ENCODE measurements around the gene WASF2. TPM values are rescaled to one million over a fixed set of nuclear protein-coding genes. Genes with fewer than 3 reads are reported as not detected.

Gene WASF2
- total RNA-seq, 3 donors from 2014 or later = 41.6 to 93.5 (median 43.2) TPM

DNA sequence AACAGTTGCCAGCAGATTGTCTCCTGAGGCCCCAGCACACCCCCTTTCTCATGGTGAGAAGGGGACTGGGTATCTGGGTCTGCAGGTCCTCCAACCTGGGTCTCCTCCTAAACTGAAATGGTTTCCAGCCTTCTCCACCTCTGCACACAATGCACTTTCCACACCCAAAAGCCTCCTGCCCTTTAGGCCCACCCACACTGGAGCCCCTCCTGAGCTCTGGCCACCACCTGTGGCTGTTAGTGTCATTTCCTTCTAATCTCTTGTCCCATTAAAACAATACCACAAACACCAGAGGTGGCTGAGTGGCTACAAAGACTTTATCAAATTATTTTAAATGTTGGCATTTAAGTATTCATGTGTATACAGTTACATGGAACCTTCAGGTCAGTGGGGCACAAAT lies 86.0 kb downstream of the WASF2 start:
- intact Hi-C loops (cut with DNase I; ENCODE audit: low total_unique reads) = no loop called here
- no peaks in the 10 kb centered on the region for H3K9me3 ChIP-seq
- peaks cover 12 to 58% of the 10 kb centered on the region in 2 donors for H3K4me1 ChIP-seq
- H3K36me3 ChIP-seq = no peaks in the 10 kb centered on the region
- peak overlapping the region in 1 of 3 donors; percentile 27 for H3K4me3 ChIP-seq
- no peak for DNase-seq (ENCODE audit: low spot score in 2 of 2)
- no peak for TF ChIP-seq POLR2AphosphoS5 (IDR thresholded peaks at IDR 0.05)
- TF ChIP-seq POLR2A (IDR thresholded peaks at IDR 0.05) = no peak
- TF ChIP-seq, protein P1, sequence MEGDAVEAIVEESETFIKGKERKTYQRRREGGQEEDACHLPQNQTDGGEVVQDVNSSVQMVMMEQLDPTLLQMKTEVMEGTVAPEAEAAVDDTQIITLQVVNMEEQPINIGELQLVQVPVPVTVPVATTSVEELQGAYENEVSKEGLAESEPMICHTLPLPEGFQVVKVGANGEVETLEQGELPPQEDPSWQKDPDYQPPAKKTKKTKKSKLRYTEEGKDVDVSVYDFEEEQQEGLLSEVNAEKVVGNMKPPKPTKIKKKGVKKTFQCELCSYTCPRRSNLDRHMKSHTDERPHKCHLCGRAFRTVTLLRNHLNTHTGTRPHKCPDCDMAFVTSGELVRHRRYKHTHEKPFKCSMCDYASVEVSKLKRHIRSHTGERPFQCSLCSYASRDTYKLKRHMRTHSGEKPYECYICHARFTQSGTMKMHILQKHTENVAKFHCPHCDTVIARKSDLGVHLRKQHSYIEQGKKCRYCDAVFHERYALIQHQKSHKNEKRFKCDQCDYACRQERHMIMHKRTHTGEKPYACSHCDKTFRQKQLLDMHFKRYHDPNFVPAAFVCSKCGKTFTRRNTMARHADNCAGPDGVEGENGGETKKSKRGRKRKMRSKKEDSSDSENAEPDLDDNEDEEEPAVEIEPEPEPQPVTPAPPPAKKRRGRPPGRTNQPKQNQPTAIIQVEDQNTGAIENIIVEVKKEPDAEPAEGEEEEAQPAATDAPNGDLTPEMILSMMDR (IDR thresholded peaks at IDR 0.05) = no peak
- peak overlapping the region; percentile 91 to 93 for H3K27ac ChIP-seq
- no peaks in the 10 kb centered on the region for H3K27me3 ChIP-seq

- Histone ChIP-seq H3K4me3 (peak overlapping the region in 1 of 3 donors; percentile 27), H3K27ac (peak overlapping the region; percentile 91 to 93), H3K4me1 (peaks cover 12 to 58% of the 10 kb centered on the region in 2 donors), H3K36me3 (no peaks in the 10 kb centered on the region), H3K9me3 (no peaks in the 10 kb centered on the region), H3K27me3 (no peaks in the 10 kb centered on the region)
- no peak for DNase-seq (ENCODE audit: low spot score in 2 of 2)
- TF ChIP-seq POLR2A (IDR thresholded peaks at IDR 0.05) = no peak
- peak in 2 of 3 donors; percentile 12 to 20 for TF ChIP-seq POLR2AphosphoS5 (IDR thresholded peaks at IDR 0.05)
- TF ChIP-seq, protein P1 (IDR thresholded peaks at IDR 0.05) = peak in 1 of 3 donors; percentile 13
- intact Hi-C loops (cut with DNase I; ENCODE audit: low total_unique reads) = no loop called here
Observed at GRCh38 chr1:27403065-27403726, 86.8 kb downstream of the WASF2 start.

GRCh38 chr1:27402349-27402754 lies 87.6 kb downstream of the WASF2 start:
- H3K4me3 ChIP-seq = no peak overlapping the region
- TF ChIP-seq, protein P1 (IDR thresholded peaks at IDR 0.05) = peak; percentile 49 to 70 (median 60)
- TF ChIP-seq POLR2A (IDR thresholded peaks at IDR 0.05) (no peak), POLR2AphosphoS5 (IDR thresholded peaks at IDR 0.05) (peak in 2 of 3 donors; percentile 66 to 83)
- H3K27me3 ChIP-seq = no peaks in the 10 kb centered on the region
- H3K9me3 ChIP-seq = no peaks in the 10 kb centered on the region
- H3K27ac ChIP-seq = peak overlapping the region; percentile 91 to 93
- peak; percentile 84 to 87 for DNase-seq (ENCODE audit: low spot score in 2 of 2)
- intact Hi-C loops (cut with DNase I; ENCODE audit: low total_unique reads) = no loop called here
- H3K36me3 ChIP-seq = no peaks in the 10 kb centered on the region
- H3K4me1 ChIP-seq = peaks cover 11 to 54% of the 10 kb centered on the region in 2 donors

- Histone ChIP-seq H3K36me3 (no peaks in the 10 kb centered on the region), H3K9me3 (no peaks in the 10 kb centered on the region), H3K4me3 (no peak overlapping the region), H3K4me1 (peaks cover 9 to 40% of the 10 kb centered on the region in 2 donors), H3K27ac (peak overlapping the region in 1 of 2 donors; percentile 93), H3K27me3 (no peaks in the 10 kb centered on the region)
- intact Hi-C loops (cut with DNase I; ENCODE audit: low total_unique reads) = no loop called here
- DNase-seq (ENCODE audit: low spot score in 2 of 2) = no peak
- no peak for TF ChIP-seq POLR2A (IDR thresholded peaks at IDR 0.05)
- no peak for TF ChIP-seq POLR2AphosphoS5 (IDR thresholded peaks at IDR 0.05)
- TF ChIP-seq, protein P1 (IDR thresholded peaks at IDR 0.05) = no peak
Observed at GRCh38 chr1:27400963-27401341, 89.0 kb downstream of the WASF2 start.

Measured in breast epithelium (tissue), 4 donors.